Middle frontal gyrus (tissue), 1 donor: ENCODE data around the gene NANOS3.
A peak's percentile ranks its signal among the peaks of the same experiment; 100 is the strongest.

Experiments used
- DNase-seq: peaks from one replicate; pipeline ENCODE4 v3.0.0-alpha.2; 2015; ENCODE audit warnings: low spot score; ENCODE audit errors: extremely low spot score

NANOS3 gene

GRCh38 chr19:13885826-13886365 lies 9.0 kb downstream of the NANOS3 start:
- no peak for DNase-seq

- DNase-seq = no peak
Observed at GRCh38 chr19:13887018-13887436, 10.1 kb downstream of the NANOS3 start.

GRCh38 chr19:13887517-13887916 lies 10.6 kb downstream of the NANOS3 start:
- DNase-seq = no peak

- no peak for DNase-seq
Observed at GRCh38 chr19:13888281-13888680, 11.3 kb downstream of the NANOS3 start.

- DNase-seq = no peak
Observed at GRCh38 chr19:13890136-13890535, 13.2 kb downstream of the NANOS3 start.

GRCh38 chr19:13892870-13893269 lies 15.9 kb downstream of the NANOS3 start:
- no peak for DNase-seq

- DNase-seq = no peak
Observed at GRCh38 chr19:13894552-13894951, 17.6 kb downstream of the NANOS3 start.

- no peak for DNase-seq
Observed at GRCh38 chr19:13896227-13896626, 19.3 kb downstream of the NANOS3 start.

GRCh38 chr19:13899393-13899792 lies 22.5 kb downstream of the NANOS3 start:
- no peak for DNase-seq

GRCh38 chr19:13899912-13900584 lies 23.1 kb downstream of the NANOS3 start:
- no peak for DNase-seq

GRCh38 chr19:13902993-13903555 lies 26.1 kb downstream of the NANOS3 start:
- no peak for DNase-seq

- DNase-seq = peak; percentile 86
Observed at GRCh38 chr19:13905634-13906520, 28.9 kb downstream of the NANOS3 start, which contains the start of the genes BRME1 and CC2D1A. BRME1 (minus strand) TSS chr19:13906117; CDS start chr19:13904892, 1,225 bp downstream. CC2D1A (plus strand) TSS chr19:13906201; CDS start chr19:13906442, 241 bp downstream.

- DNase-seq = no peak
Observed at GRCh38 chr19:13906521-13906904, 29.6 kb downstream of the NANOS3 start.

- DNase-seq = no peak
Observed at GRCh38 chr19:13906910-13907309, 30.0 kb downstream of the NANOS3 start.

- DNase-seq = no peak
Observed at GRCh38 chr19:13908674-13909073, 31.7 kb downstream of the NANOS3 start.

GRCh38 chr19:13909430-13909829 lies 32.5 kb downstream of the NANOS3 start:
- no peak for DNase-seq

GRCh38 chr19:13913352-13913751 lies 36.4 kb downstream of the NANOS3 start:
- DNase-seq = no peak

- DNase-seq = no peak
Observed at GRCh38 chr19:13914777-13915176, 37.8 kb downstream of the NANOS3 start.

- DNase-seq = no peak
Observed at GRCh38 chr19:13917888-13918406, 41.0 kb downstream of the NANOS3 start.

- no peak for DNase-seq
Observed at GRCh38 chr19:13918726-13919411, 41.9 kb downstream of the NANOS3 start.

- no peak for DNase-seq
Observed at GRCh38 chr19:13920524-13920923, 43.6 kb downstream of the NANOS3 start.
